H1 (cell line): ENCODE results near the gene STAT4. TPM values are rescaled to one million over a fixed set of nuclear protein-coding genes. Genes with fewer than 3 reads are reported as not detected.

ENCODE experiments used
- CTCF ChIA-PET: fragments of 300-600 bp; sonication (Branson Sonifier 250); formaldehyde crosslinking; loops from one replicate; lab custom pipeline; 2021; ENCODE audit not compliant: partially characterized antibody; lab: Charles Lee
- POLR2A ChIA-PET: fragments of 300-600 bp; sonication (Branson Sonifier 250); formaldehyde crosslinking; loops from one replicate; lab custom pipeline; 2021; ENCODE audit warnings: inconsistent platforms; ENCODE audit not compliant: partially characterized antibody; lab: Charles Lee
- DNase-seq, 2 experiments: peaks; one replicate each; pipeline versions ENCODE4 v3.0.0 to v3.0.0-alpha.2; 2010 to 2022; ENCODE audit warnings: low spot score in 2 of 2, low read depth in 1 of 2, mixed read lengths in 1 of 2
- FAIRE-seq: peaks from 2 replicates; lab custom pipeline; 2011; peaks lifted over from hg19 to GRCh38; lab: Jason Lieb, UNC
- H2AFZ ChIP-seq: 2 replicates; pipeline ENCODE4 v1.8.1; 2012; ENCODE audit warnings: low read length, inconsistent platforms
- H2AK5ac ChIP-seq: 2 replicates; pipeline ENCODE4 v1.6.1; 2013; ENCODE audit warnings: low read depth, low read length
- H2BK120ac ChIP-seq: replicated peaks from 2 replicates; pipeline ENCODE3; 2013; ENCODE audit warnings: low read depth, low read length, inconsistent platforms
- H2BK12ac ChIP-seq: 2 replicates; pipeline ENCODE4 v1.6.1; 2013; ENCODE audit warnings: low read depth, low read length
- H2BK15ac ChIP-seq: 2 replicates; pipeline ENCODE4 v1.6.1; 2013; ENCODE audit warnings: low read length
- H2BK20ac ChIP-seq: 2 replicates; pipeline ENCODE4 v1.6.1; 2013; ENCODE audit warnings: low read length
- H2BK5ac ChIP-seq: 2 replicates; pipeline ENCODE4 v1.6.1; 2013; ENCODE audit warnings: low read depth, low read length
- H3K14ac ChIP-seq: 2 replicates; pipeline ENCODE4 v1.6.1; 2013; ENCODE audit warnings: inconsistent platforms; ENCODE audit not compliant: insufficient read length
- H3K18ac ChIP-seq: 2 replicates; pipeline ENCODE4 v1.6.1; 2013; ENCODE audit warnings: low read length; ENCODE audit errors: extremely low read depth
- H3K23ac ChIP-seq: 2 replicates; pipeline ENCODE4 v1.6.1; 2013; ENCODE audit warnings: inconsistent platforms; ENCODE audit not compliant: insufficient read length
- H3K23me2 ChIP-seq: 2 replicates; pipeline ENCODE4 v1.6.1; 2013; ENCODE audit warnings: low read depth, low read length
- H3K27ac ChIP-seq: 2 replicates; pipeline ENCODE4 v1.6.1; 2011; ENCODE audit warnings: low read depth, low read length, inconsistent platforms
- H3K27me3 ChIP-seq, 4 experiments: replicated peaks in 1 of 4; 1 replicate in 1 of 4; 2 replicates in 3 of 4; pipeline versions ENCODE4 v1.6.1 to v1.8.1; 2011 to 2013; ENCODE audit warnings: low read length in 3 of 4, mild to moderate bottlenecking in 3 of 4, inconsistent platforms in 2 of 4, mixed read lengths in 2 of 4, moderate library complexity in 1 of 4; ENCODE audit not compliant: control insufficient read depth in 3 of 4, insufficient read depth in 3 of 4; ENCODE audit errors: extremely low read depth in 1 of 4
- H3K36me3 ChIP-seq, 4 experiments: 2 replicates each; pipeline versions ENCODE4 v1.6.1 to v1.8.1; 2011 to 2013; ENCODE audit warnings: mild to moderate bottlenecking in 4 of 4, low read length in 3 of 4, moderate library complexity in 2 of 4, control low read depth in 1 of 4, inconsistent platforms in 1 of 4; ENCODE audit not compliant: insufficient read depth in 4 of 4, control insufficient read depth in 2 of 4
- H3K4ac ChIP-seq: replicated peaks from 2 replicates; pipeline ENCODE3; 2013; ENCODE audit warnings: low read length, low read depth, mixed read lengths, inconsistent platforms; ENCODE audit not compliant: insufficient read length
- H3K4me1 ChIP-seq, 4 experiments: replicated peaks in 1 of 4; 1 replicate in 1 of 4; 2 replicates in 3 of 4; pipeline versions ENCODE4 v1.6.1 to v1.8.1; 2011 to 2013; ENCODE audit warnings: low read length in 3 of 4, inconsistent platforms in 2 of 4, mixed read lengths in 1 of 4; ENCODE audit not compliant: insufficient read depth in 4 of 4, control insufficient read depth in 3 of 4
- H3K4me2 ChIP-seq, 2 experiments: 2 replicates each; pipeline versions ENCODE4 v1.6.1 to v1.8.1; 2011 to 2013; ENCODE audit warnings: low read depth in 2 of 2, low read length in 2 of 2, control low read depth in 1 of 2, inconsistent platforms in 1 of 2, mild to moderate bottlenecking in 1 of 2; ENCODE audit not compliant: insufficient read depth in 1 of 2
- H3K4me3 ChIP-seq, 4 experiments: fragments of 200-600, 300-600 bp in 1 of 4; sonication (generic), shearing (Covaris generic), sonication (Bioruptor Twin) in 1 of 4; 2 replicates each; pipeline versions ENCODE4 v1.5.1 to v1.8.1; 2011 to 2016; ENCODE audit warnings: low read length in 4 of 4, low read depth in 3 of 4, control low read depth in 2 of 4, inconsistent platforms in 2 of 4, mild to moderate bottlenecking in 2 of 4, mixed read lengths in 1 of 4, moderate library complexity in 1 of 4; ENCODE audit not compliant: insufficient read depth in 2 of 4; ENCODE audit errors: extremely low read depth in 1 of 4
- H3K56ac ChIP-seq: replicated peaks from 2 replicates; pipeline ENCODE3; 2013; ENCODE audit warnings: low read depth, mild to moderate bottlenecking, mixed read lengths, low read length, inconsistent platforms; ENCODE audit not compliant: insufficient read length
- H3K79me1 ChIP-seq: 2 replicates; pipeline ENCODE4 v1.6.1; 2013; ENCODE audit warnings: low read depth, low read length, control low read depth
- H3K79me2 ChIP-seq, 2 experiments: 2 replicates each; pipeline versions ENCODE4 v1.6.1 to v1.8.1; 2012 to 2013; ENCODE audit warnings: low read length in 2 of 2, mild to moderate bottlenecking in 2 of 2, inconsistent platforms in 1 of 2; ENCODE audit not compliant: insufficient read depth in 2 of 2, control insufficient read depth in 1 of 2
- H3K9ac ChIP-seq, 4 experiments: replicated peaks in 1 of 4; 1 replicate in 1 of 4; 2 replicates in 3 of 4; pipeline versions ENCODE4 v1.6.1 to v1.8.1; 2011 to 2013; ENCODE audit warnings: low read depth in 3 of 4, low read length in 3 of 4, control low read depth in 2 of 4, mild to moderate bottlenecking in 2 of 4, moderate library complexity in 2 of 4, inconsistent platforms in 1 of 4; ENCODE audit errors: extremely low read depth in 1 of 4
- H3K9me3 ChIP-seq, 2 experiments: 2 replicates each; pipeline versions ENCODE4 v1.6.1 to v1.8.1; 2012 to 2013; ENCODE audit warnings: mild to moderate bottlenecking in 2 of 2, moderate library complexity in 2 of 2, control low read depth in 1 of 2, inconsistent platforms in 1 of 2, low read depth in 1 of 2, low read length in 1 of 2, mixed read lengths in 1 of 2; ENCODE audit not compliant: insufficient read depth in 2 of 2
- H4K20me1 ChIP-seq, 2 experiments: replicated peaks in 1 of 2; 2 replicates each; pipeline versions ENCODE3 to v1.8.1; 2011 to 2013; ENCODE audit warnings: inconsistent platforms in 2 of 2, low read length in 2 of 2, mild to moderate bottlenecking in 1 of 2; ENCODE audit not compliant: insufficient read depth in 2 of 2, control insufficient read depth in 1 of 2
- H4K5ac ChIP-seq: 2 replicates; pipeline ENCODE4 v1.6.1; 2013; ENCODE audit warnings: low read length, low read depth, mixed read lengths, inconsistent platforms; ENCODE audit not compliant: insufficient read length
- H4K8ac ChIP-seq: 2 replicates; pipeline ENCODE4 v1.8.0; 2013; ENCODE audit warnings: mild to moderate bottlenecking, moderate library complexity, low read length, inconsistent platforms; ENCODE audit not compliant: insufficient read depth; ENCODE audit errors: extremely low read depth
- H4K91ac ChIP-seq: replicated peaks from 2 replicates; pipeline ENCODE3; 2013; ENCODE audit warnings: low read length, mixed read lengths, inconsistent platforms; ENCODE audit not compliant: insufficient read length
- CTBP2 ChIP-seq: IDR thresholded peaks from 2 replicates; pipeline ENCODE4 v1.7.0; 2011; ENCODE audit warnings: borderline replicate concordance, mild to moderate bottlenecking, moderate library complexity, mixed read lengths, low read length; ENCODE audit not compliant: insufficient read depth, insufficient read length
- E2F6 ChIP-seq: IDR thresholded peaks from 2 replicates; pipeline ENCODE4 v1.6.1; 2012; ENCODE audit warnings: inconsistent platforms
- EP300 ChIP-seq, 2 experiments: IDR thresholded peaks; 1 replicate in 1 of 2; 2 replicates in 1 of 2; pipeline ENCODE4 v1.6.1; 2011 to 2012; ENCODE audit warnings: low read depth in 2 of 2, low read length in 2 of 2, mild to moderate bottlenecking in 2 of 2, borderline replicate concordance in 1 of 2, inconsistent platforms in 1 of 2, moderate library complexity in 1 of 2
- JUN ChIP-seq: IDR thresholded peaks from 2 replicates; pipeline ENCODE4 v1.6.1; 2011; ENCODE audit warnings: low read depth, mild to moderate bottlenecking, improper control_type of control experiment, low read length
- MAFK ChIP-seq: IDR thresholded peaks from 2 replicates; pipeline ENCODE4 v1.6.1; 2012; ENCODE audit warnings: low read depth, mild to moderate bottlenecking, improper control_type of control experiment, low read length
- SRF ChIP-seq: IDR thresholded peaks from 2 replicates; pipeline ENCODE4 v1.6.1; 2011; ENCODE audit warnings: mild to moderate bottlenecking, low read depth, low read length, moderate library complexity
- SUZ12 ChIP-seq: fragments of 200-600 bp; sonication (generic); IDR thresholded peaks from 2 replicates; pipeline ENCODE4 v1.6.1; 2012; ENCODE audit warnings: mild to moderate bottlenecking, inconsistent platforms, low read length, moderate library complexity, mixed read lengths
- WGBS, 2 experiments: shearing (Covaris generic) in 1 of 2; methylation state at CpG; one replicate each; pipeline versions ENCODE4 v1.1.6 to v1.1.7; 2013 to 2015; ENCODE audit warnings: low lambda C conversion rate in 2 of 2, mixed read lengths in 2 of 2, inconsistent platforms in 1 of 2, low coverage in 1 of 2, missing lambda C conversion rate in 1 of 2; ENCODE audit not compliant: insufficient replicate concordance in 2 of 2, insufficient coverage in 1 of 2, insufficient read length in 1 of 2; ENCODE audit errors: extremely low coverage in 1 of 2, missing lambda C conversion rate in 1 of 2; 5-methylcytosine and 5-hydroxymethylcytosine counted together
- polyA plus RNA-seq, 7 experiments: library from polyadenylated mRNA; depleted of rRNA in 3 of 7; stranded (reverse) in 5 of 7; unstranded in 2 of 7; fragments of >200 nt in 5 of 7; fragments of 200-250 nt in 2 of 7; gene quantifications; 1 replicate in 5 of 7; 2 replicates in 1 of 7; 4 replicates in 1 of 7; pipeline versions ENCODE4 v1.2.1 to v1.2.3, GENCODE V29; 2011 to 2013; ENCODE audit warnings: missing spikeins in 2 of 7, mixed read lengths in 2 of 7
- total RNA-seq: library from RNA; stranded (reverse); fragmentation: NEBNext Ultra II Directional; extraction: Animal tissue kit (Norgen Biotek cat#: 25700); gene quantifications from 2 replicates; pipeline ENCODE4 v1.2.1, GENCODE V29; 2021

STAT4 gene
- total and polyA plus RNA-seq, 2 of the 8 experiments (the other 6 are each of a cell fraction or from before 2014, with no cell fraction given): 0.36 to 0.63 TPM

DNA sequence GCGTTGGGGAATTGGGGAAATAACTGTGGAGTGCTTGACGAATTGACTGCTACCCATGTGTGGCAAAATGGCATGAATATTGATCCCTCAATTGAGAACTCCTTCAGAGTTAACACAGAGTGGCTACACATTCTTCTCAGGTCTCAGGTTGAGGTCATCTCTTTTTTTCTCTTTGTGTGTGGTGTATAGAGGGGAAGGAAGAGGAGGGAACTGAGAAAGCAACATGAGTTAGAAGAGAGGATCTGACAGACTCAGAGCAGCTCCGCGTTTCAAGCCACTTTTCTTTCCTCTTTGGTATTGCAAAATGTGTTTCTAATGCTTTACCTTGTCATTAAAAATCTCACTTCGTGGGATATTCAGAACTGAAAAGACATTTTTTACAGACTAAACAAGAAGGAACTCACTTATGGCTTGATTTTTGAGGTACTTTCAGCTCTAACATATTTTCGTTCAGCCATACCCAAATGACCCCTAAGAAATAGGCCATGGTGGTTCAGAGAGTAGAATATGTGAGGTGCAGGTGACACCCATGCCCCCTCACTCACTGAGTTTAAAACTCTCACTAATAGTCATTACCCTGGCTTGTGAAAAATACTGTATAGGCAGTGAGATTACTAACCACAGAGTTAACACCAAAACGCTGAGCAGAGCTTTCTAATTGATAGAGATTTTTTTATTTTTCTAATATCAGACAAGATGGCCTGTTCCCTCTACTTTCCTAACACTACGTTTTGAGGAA, 22.5 kb downstream of the STAT4 start:
- no peaks in the 10 kb centered on the region for H3K9me3 ChIP-seq
- H2BK5ac ChIP-seq: no peak overlapping the region
- no peak overlapping the region for H2AFZ ChIP-seq
- 89% methylated on average over 8 of the region's 8 CpGs; no CpG with 5 or more reads in 1 of the 2 experiments for WGBS, 2 experiments
- no peak overlapping the region for H3K56ac ChIP-seq
- H3K23me2 ChIP-seq: no peaks in the 10 kb centered on the region
- no peaks in the 10 kb centered on the region for H3K27me3 ChIP-seq
- no peak overlapping the region for H2AK5ac ChIP-seq
- ChIA-PET POLR2A (no interaction called here), CTCF (interaction anchor here (1.2 to 1.7 kb wide), 2 partner anchors 27 to 28 kb away, joined by 4 to 6 read pairs; no protein-coding TSS in a partner anchor)
- no peaks in the 10 kb centered on the region for H4K20me1 ChIP-seq
- H3K79me2 ChIP-seq: no peaks in the 10 kb centered on the region
- H3K4me2 ChIP-seq: no peak overlapping the region
- H2BK120ac ChIP-seq: no peak overlapping the region
- H2BK15ac ChIP-seq: no peak overlapping the region
- no peak overlapping the region for H3K4me3 ChIP-seq
- H3K18ac ChIP-seq: no peak overlapping the region
- no peak overlapping the region for H3K14ac ChIP-seq
- no peak for DNase-seq
- no peak overlapping the region for H4K5ac ChIP-seq
- H3K4ac ChIP-seq: no peak overlapping the region
- no peak overlapping the region for H3K27ac ChIP-seq
- H3K79me1 ChIP-seq: no peaks in the 10 kb centered on the region
- no peak overlapping the region for H4K8ac ChIP-seq
- no peak overlapping the region for H3K23ac ChIP-seq
- H3K4me1 ChIP-seq: no peaks in the 10 kb centered on the region
- no peaks in the 10 kb centered on the region for H3K36me3 ChIP-seq
- no peak overlapping the region for H2BK20ac ChIP-seq
- FAIRE-seq: peak; percentile 50
- H3K9ac ChIP-seq: no peak overlapping the region
- H4K91ac ChIP-seq: no peak overlapping the region
- H2BK12ac ChIP-seq: no peak overlapping the region
- TF ChIP-seq JUN (no peak), MAFK (no peak), EP300 (IDR thresholded peaks at IDR 0.05; ENCODE audit: borderline replicate concordance in 1 of 2, low read depth in 2 of 2, low read length in 2 of 2) (no peak), SRF (no peak), SUZ12 (no peak), CTBP2 (no peak), E2F6 (no peak)
